K562 (cell line): ENCODE results near the gene GABPB2. TPM values are rescaled to one million over a fixed set of nuclear protein-coding genes. Genes with fewer than 3 reads are reported as not detected.

Experiments
- CBX2 ChIP-seq: fragments of 200-600 bp; sonication (generic); IDR thresholded peaks from one replicate; pipeline ENCODE4 v1.6.1; 2012; ENCODE audit warnings: mild to moderate bottlenecking, low read length, inconsistent platforms; ENCODE audit not compliant: insufficient read depth, poor library complexity, severe bottlenecking
- EP300 ChIP-seq: IDR thresholded peaks from 2 replicates; pipeline ENCODE4 v1.6.1; 2012; ENCODE audit warnings: low read length, improper control_type of control experiment
- FOXA1 ChIP-seq: fragments of 450-650 bp; IDR thresholded peaks from 2 replicates; pipeline ENCODE4 v1.6.1; 2016; ENCODE audit warnings: mild to moderate bottlenecking, borderline replicate concordance
- SUPT5H ChIP-seq: fragments of 450-650 bp; IDR thresholded peaks from 2 replicates; pipeline ENCODE4 v1.6.1; 2016
- TAF15 ChIP-seq: fragments of 200-400 bp; formaldehyde crosslinking; IDR thresholded peaks from 2 replicates; pipeline ENCODE4 v1.6.1; 2017; ENCODE audit warnings: mild to moderate bottlenecking, low read depth, low read length, moderate library complexity
- ZNF785 ChIP-seq: fragments of 250-450 bp; sonication (Bioruptor Pico); IDR thresholded peaks from 2 replicates; pipeline ENCODE4 v1.4.0; 2020; ENCODE audit warnings: mild to moderate bottlenecking
- ZZZ3 ChIP-seq: fragments of 450-650 bp; IDR thresholded peaks from 2 replicates; pipeline ENCODE4 v1.6.1; 2016; ENCODE audit warnings: antibody characterized with exemption, mild to moderate bottlenecking, moderate library complexity
- polyA plus RNA-seq, 8 experiments: library from polyadenylated mRNA; depleted of rRNA in 4 of 8; stranded (reverse) in 5 of 8; unstranded in 3 of 8; fragments of >200 nt; fragmentation: Nextera tagmentation in 2 of 8; fragmentation: Illumina TruSeq in 1 of 8; extraction: Ambion mirVana in 2 of 8; extraction: Trizol in 1 of 8; gene quantifications; 2 replicates each; pipeline versions ENCODE4 v1.2.1 to v1.2.3, GENCODE V29; 2011 to 2014; ENCODE audit warnings: inconsistent platforms in 1 of 8, missing spikeins in 1 of 8
- total RNA-seq, 7 experiments: library from RNA; depleted of rRNA in 6 of 7; stranded (reverse); fragments of >200 nt in 6 of 7; fragmentation: Illumina TruSeq in 2 of 7; extraction: Trizol in 2 of 7; gene quantifications; 2 replicates each; pipeline versions ENCODE4 v1.2.1 to v1.2.3, GENCODE V29; 2011 to 2021; ENCODE audit warnings: low replicate concordance in 1 of 7
- TF ChIP-seq, protein P1 (sequence below), 2 experiments: fragments of 450-650 bp in 1 of 2; sonication (generic) in 1 of 2; formaldehyde crosslinking in 1 of 2; IDR thresholded peaks; 2 replicates each; pipeline versions ENCODE4 v1.7.1 to v1.9.0; 2016 to 2022; ENCODE audit warnings: inconsistent platforms in 1 of 2, mild to moderate bottlenecking in 1 of 2, missing genetic modification reagents in 1 of 2
- TF ChIP-seq, protein P2 (sequence below): fragments of 250-450 bp; sonication (Bioruptor Pico); IDR thresholded peaks from 2 replicates; pipeline ENCODE4 v1.9.0; 2021; ENCODE audit warnings: mild to moderate bottlenecking, inconsistent platforms
- TF ChIP-seq, protein P3 (sequence below): fragments of 200-800 bp; sonication (Bioruptor generic); IDR thresholded peaks from 2 replicates; pipeline ENCODE4 v1.6.1; 2017; ENCODE audit warnings: missing genetic modification characterization, missing compliant biosample characterization
- TF ChIP-seq, protein P4 (sequence below): fragments of 250-450 bp; sonication (Bioruptor Pico); IDR thresholded peaks from 2 replicates; pipeline ENCODE4 v1.5.0; 2020; ENCODE audit warnings: mild to moderate bottlenecking, borderline replicate concordance

The GABPB2 gene
- total and polyA plus RNA-seq, 9 of the 15 experiments (the other 6 are each of a cell fraction or from before 2014, with no cell fraction given), result 2.2 to 13.3 (median 6.1) TPM

DNA sequence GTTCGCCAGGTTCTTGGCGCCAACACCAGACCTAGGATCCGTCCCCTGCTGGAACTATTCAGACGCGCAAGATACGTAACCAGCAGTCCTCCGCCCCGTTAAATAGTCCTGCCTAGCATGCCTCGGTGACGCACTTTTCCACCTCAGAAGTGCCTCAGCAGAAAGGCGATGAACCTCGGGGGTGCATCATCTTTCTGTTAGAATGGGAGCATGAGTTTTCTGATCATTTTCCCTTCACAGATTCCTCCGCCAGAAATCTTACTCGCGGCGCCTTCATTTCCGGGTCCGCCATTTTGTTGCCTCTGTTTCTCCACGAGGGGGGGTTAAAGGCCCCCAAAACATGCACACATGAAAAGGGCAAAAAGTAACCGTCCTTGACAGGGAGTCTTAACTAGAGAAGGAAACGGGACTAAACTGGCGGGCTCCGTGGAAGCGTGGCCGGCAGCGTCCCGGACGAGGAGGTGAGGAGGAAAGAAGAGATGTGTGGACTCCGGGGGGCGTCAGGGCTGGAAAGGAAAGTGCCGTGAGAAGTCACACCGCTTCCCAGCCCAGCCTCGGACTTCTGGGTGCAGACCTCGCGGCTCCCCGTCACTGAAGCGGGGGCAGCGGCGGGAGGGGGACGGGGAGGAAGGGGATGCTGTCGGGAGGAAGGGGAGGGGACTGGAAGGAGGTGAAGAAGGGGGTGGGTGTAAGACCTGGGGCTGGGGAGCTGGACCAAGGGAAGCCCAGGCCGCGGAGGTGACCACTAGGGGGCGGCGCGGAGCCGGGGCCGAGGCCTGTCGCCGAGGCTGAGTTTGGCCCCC, at the start of gene GABPB2 (continued):
- TF ChIP-seq, protein P1, sequence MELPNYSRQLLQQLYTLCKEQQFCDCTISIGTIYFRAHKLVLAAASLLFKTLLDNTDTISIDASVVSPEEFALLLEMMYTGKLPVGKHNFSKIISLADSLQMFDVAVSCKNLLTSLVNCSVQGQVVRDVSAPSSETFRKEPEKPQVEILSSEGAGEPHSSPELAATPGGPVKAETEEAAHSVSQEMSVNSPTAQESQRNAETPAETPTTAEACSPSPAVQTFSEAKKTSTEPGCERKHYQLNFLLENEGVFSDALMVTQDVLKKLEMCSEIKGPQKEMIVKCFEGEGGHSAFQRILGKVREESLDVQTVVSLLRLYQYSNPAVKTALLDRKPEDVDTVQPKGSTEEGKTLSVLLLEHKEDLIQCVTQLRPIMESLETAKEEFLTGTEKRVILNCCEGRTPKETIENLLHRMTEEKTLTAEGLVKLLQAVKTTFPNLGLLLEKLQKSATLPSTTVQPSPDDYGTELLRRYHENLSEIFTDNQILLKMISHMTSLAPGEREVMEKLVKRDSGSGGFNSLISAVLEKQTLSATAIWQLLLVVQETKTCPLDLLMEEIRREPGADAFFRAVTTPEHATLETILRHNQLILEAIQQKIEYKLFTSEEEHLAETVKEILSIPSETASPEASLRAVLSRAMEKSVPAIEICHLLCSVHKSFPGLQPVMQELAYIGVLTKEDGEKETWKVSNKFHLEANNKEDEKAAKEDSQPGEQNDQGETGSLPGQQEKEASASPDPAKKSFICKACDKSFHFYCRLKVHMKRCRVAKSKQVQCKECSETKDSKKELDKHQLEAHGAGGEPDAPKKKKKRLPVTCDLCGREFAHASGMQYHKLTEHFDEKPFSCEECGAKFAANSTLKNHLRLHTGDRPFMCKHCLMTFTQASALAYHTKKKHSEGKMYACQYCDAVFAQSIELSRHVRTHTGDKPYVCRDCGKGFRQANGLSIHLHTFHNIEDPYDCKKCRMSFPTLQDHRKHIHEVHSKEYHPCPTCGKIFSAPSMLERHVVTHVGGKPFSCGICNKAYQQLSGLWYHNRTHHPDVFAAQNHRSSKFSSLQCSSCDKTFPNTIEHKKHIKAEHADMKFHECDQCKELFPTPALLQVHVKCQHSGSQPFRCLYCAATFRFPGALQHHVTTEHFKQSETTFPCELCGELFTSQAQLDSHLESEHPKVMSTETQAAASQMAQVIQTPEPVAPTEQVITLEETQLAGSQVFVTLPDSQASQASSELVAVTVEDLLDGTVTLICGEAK (IDR thresholded peaks at IDR 0.05), result peak; percentile 82
- TF ChIP-seq, protein P1 (CRISPR knock-in tag; IDR thresholded peaks at IDR 0.05), result no peak
- TF ChIP-seq TAF15 (no peak), FOXA1 (no peak), ZNF785 (CRISPR knock-in tag) (no peak), CBX2 (no peak), SUPT5H (peak; percentile 86), EP300 (no peak), ZZZ3 (peak; percentile 84)
- TF ChIP-seq, protein P2, sequence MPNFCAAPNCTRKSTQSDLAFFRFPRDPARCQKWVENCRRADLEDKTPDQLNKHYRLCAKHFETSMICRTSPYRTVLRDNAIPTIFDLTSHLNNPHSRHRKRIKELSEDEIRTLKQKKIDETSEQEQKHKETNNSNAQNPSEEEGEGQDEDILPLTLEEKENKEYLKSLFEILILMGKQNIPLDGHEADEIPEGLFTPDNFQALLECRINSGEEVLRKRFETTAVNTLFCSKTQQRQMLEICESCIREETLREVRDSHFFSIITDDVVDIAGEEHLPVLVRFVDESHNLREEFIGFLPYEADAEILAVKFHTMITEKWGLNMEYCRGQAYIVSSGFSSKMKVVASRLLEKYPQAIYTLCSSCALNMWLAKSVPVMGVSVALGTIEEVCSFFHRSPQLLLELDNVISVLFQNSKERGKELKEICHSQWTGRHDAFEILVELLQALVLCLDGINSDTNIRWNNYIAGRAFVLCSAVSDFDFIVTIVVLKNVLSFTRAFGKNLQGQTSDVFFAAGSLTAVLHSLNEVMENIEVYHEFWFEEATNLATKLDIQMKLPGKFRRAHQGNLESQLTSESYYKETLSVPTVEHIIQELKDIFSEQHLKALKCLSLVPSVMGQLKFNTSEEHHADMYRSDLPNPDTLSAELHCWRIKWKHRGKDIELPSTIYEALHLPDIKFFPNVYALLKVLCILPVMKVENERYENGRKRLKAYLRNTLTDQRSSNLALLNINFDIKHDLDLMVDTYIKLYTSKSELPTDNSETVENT (CRISPR knock-in tag), result no peak
- TF ChIP-seq, protein P3, sequence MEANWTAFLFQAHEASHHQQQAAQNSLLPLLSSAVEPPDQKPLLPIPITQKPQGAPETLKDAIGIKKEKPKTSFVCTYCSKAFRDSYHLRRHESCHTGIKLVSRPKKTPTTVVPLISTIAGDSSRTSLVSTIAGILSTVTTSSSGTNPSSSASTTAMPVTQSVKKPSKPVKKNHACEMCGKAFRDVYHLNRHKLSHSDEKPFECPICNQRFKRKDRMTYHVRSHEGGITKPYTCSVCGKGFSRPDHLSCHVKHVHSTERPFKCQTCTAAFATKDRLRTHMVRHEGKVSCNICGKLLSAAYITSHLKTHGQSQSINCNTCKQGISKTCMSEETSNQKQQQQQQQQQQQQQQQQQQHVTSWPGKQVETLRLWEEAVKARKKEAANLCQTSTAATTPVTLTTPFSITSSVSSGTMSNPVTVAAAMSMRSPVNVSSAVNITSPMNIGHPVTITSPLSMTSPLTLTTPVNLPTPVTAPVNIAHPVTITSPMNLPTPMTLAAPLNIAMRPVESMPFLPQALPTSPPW (CRISPR knock-in tag), result peak; percentile 99
- TF ChIP-seq, protein P4, sequence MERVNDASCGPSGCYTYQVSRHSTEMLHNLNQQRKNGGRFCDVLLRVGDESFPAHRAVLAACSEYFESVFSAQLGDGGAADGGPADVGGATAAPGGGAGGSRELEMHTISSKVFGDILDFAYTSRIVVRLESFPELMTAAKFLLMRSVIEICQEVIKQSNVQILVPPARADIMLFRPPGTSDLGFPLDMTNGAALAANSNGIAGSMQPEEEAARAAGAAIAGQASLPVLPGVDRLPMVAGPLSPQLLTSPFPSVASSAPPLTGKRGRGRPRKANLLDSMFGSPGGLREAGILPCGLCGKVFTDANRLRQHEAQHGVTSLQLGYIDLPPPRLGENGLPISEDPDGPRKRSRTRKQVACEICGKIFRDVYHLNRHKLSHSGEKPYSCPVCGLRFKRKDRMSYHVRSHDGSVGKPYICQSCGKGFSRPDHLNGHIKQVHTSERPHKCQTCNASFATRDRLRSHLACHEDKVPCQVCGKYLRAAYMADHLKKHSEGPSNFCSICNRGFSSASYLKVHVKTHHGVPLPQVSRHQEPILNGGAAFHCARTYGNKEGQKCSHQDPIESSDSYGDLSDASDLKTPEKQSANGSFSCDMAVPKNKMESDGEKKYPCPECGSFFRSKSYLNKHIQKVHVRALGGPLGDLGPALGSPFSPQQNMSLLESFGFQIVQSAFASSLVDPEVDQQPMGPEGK (CRISPR knock-in tag), result no peak
